Measurements from ENCODE around the gene GALNT6. TPM values are rescaled to one million over a fixed set of nuclear protein-coding genes. Genes with fewer than 3 reads are reported as not detected.

Gene GALNT6
- total and polyA plus RNA-seq, 4 experiments from 2014 or later, result 1.7 to 9.2 (median 3.6) TPM

GRCh38 chr12:51334764-51335163 lies 56.4 kb downstream of the GALNT6 start:
- Mint-ChIP-seq H3K27me3 (no peaks in the 10 kb centered on the region), H3K4me3 (no peak overlapping the region), H3K4me1 (peaks cover 11 to 15% (median 14%) of the 10 kb centered on the region in 4 donors), H3K36me3 (no peaks in the 10 kb centered on the region), H3K27ac (peak overlapping the region in 2 of 7 donors; percentile 55 to 89), H3K9me3 (peaks cover 0 to 2% (median 0%) of the 10 kb centered on the region in 8 donors)
- ChIA-PET CTCF (ENCODE audit: partially characterized antibody) (no interaction called here), POLR2A (ENCODE audit: partially characterized antibody) (interaction anchor here (0.8 to 3.2 kb wide), 2 partner anchors 15 to 33 kb away, joined by 3 to 8 read pairs; no protein-coding TSS in a partner anchor)
- Histone ChIP-seq H3K36me3 (ENCODE audit: insufficient read depth, low read length) (no peaks in the 10 kb centered on the region), H3K27me3 (ENCODE audit: insufficient read depth, low read length) (no peaks in the 10 kb centered on the region), H3K9me3 (ENCODE audit: control insufficient read depth in 1 of 2, low read length in 2 of 2) (no peaks in the 10 kb centered on the region), H3K4me1 (ENCODE audit: insufficient read depth, low read length) (peaks cover 7% of the 10 kb centered on the region), H3K4me3 (ENCODE audit: low read length in 2 of 2) (no peak overlapping the region), H3K27ac (ENCODE audit: low read depth, low read length) (no peak overlapping the region)
- no peak for DNase-seq
- intact Hi-C loops (cut with micrococcal nuclease), result no loop called here

DNA sequence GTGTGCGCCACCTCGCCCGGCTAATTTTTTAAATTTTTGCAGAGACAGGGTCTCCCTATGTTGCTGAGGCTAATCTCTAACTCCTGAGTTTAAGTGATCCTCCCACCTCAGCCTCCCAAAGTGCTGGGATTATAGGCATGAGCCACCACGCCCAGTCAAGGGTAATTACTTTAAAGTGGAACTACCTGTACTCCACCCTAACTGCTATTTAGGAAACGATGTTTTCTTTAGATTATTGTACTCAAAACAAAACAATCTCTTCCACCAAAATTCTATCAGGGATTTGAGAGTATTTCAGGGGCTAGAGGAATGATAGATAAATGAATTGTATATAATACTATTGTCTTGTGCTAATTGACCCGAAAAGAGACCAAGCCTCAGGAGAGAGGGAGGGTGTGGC lies 57.7 kb downstream of the GALNT6 start:
- peak overlapping the region in 3 of 7 donors; percentile 49 to 65 (median 63) for H3K27ac Mint-ChIP-seq
- Histone ChIP-seq H3K36me3 (ENCODE audit: insufficient read depth, low read length) (no peaks in the 10 kb centered on the region), H3K4me3 (ENCODE audit: low read length in 2 of 2) (no peak overlapping the region), H3K9me3 (ENCODE audit: control insufficient read depth in 1 of 2, low read length in 2 of 2) (no peaks in the 10 kb centered on the region), H3K27ac (ENCODE audit: low read depth, low read length) (no peak overlapping the region), H3K4me1 (ENCODE audit: insufficient read depth, low read length) (peaks cover 20% of the 10 kb centered on the region), H3K27me3 (ENCODE audit: insufficient read depth, low read length) (no peaks in the 10 kb centered on the region)
- H3K27me3 Mint-ChIP-seq, result no peaks in the 10 kb centered on the region
- CTCF ChIA-PET (ENCODE audit: partially characterized antibody), result interaction anchor here (1.3 to 4.5 kb wide), 2 partner anchors 7 to 18 kb away, joined by 3 to 37 read pairs; no protein-coding TSS in a partner anchor
- peaks cover 0 to 2% (median 0%) of the 10 kb centered on the region in 8 donors for H3K9me3 Mint-ChIP-seq
- no peak overlapping the region for H3K4me3 Mint-ChIP-seq
- POLR2A ChIA-PET (ENCODE audit: partially characterized antibody), result interaction anchor here (0.5 to 3.2 kb wide), 3 partner anchors 10 to 28 kb away, joined by 5 to 9 read pairs (median 8); partner anchors contain the start of gene BIN2
- H3K4me1 Mint-ChIP-seq, result peaks cover 18 to 27% (median 24%) of the 10 kb centered on the region in 4 donors
- no peaks in the 10 kb centered on the region for H3K36me3 Mint-ChIP-seq
- intact Hi-C loops (cut with micrococcal nuclease), result no loop called here
- no peak for DNase-seq

DNA sequence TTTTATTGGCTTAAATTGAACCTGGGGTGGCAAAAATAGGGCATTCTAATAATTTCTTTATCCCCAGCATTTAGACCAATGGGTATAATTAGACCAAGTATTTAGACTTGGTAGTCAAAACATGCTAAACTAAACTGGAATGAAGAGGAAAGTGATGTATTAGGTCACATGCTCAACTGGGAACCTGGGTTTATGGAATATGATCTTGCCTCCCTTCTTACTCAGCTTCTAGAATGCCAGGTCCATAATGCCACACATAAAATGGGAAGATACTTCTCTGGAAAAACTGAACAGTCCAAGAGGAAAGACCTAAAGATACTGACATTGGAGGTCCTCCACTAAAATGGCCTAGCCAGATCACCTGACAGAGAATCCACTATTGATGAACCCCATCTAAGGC lies 61.0 kb downstream of the GALNT6 start:
- H3K27ac Mint-ChIP-seq, result peak overlapping the region; percentile 88 to 98 (median 92)
- H3K4me1 Mint-ChIP-seq, result peaks cover 38 to 60% (median 50%) of the 10 kb centered on the region in 4 donors
- no peaks in the 10 kb centered on the region for H3K27me3 ChIP-seq (ENCODE audit: insufficient read depth, low read length)

DNA sequence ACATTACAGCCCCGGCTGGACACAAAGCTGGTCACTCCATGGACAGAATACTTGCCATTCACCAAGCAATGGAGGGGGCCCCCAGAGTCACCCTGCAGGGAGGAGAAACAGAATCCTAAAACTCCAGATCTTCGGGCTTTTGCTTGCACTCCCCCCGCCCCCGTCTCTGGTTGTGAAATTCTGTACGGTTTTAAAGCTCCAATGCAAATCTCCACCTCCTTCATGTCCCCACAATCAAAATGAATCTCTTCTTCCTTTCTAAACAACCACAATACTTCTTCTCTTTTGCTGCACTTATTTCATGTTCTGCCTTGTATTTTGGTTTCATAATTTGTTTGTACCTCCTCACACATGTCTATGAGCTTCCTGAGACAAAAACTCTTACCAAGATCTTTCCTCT lies 61.5 kb downstream of the GALNT6 start:
- no peaks in the 10 kb centered on the region for H3K9me3 ChIP-seq (ENCODE audit: control insufficient read depth in 1 of 2, low read length in 2 of 2)
- no peaks in the 10 kb centered on the region for H3K27me3 ChIP-seq (ENCODE audit: insufficient read depth, low read length)
- H3K27me3 Mint-ChIP-seq, result no peaks in the 10 kb centered on the region
- H3K9me3 Mint-ChIP-seq, result no peaks in the 10 kb centered on the region
- POLR2A ChIA-PET (ENCODE audit: partially characterized antibody), result interaction anchor here (0.7 to 5.8 kb wide), 7 partner anchors 10 to 91 kb away, joined by 3 to 37 read pairs (median 3); partner anchors contain the start of genes DAZAP2 and SMAGP
- CTCF ChIA-PET (ENCODE audit: partially characterized antibody), result interaction anchor here (0.9 to 4.5 kb wide), 3 partner anchors 11 to 67 kb away, joined by 3 to 37 read pairs (median 3); no protein-coding TSS in a partner anchor
- no peaks in the 10 kb centered on the region for H3K36me3 ChIP-seq (ENCODE audit: insufficient read depth, low read length)
- H3K27ac ChIP-seq (ENCODE audit: low read depth, low read length), result peak overlapping the region; percentile 50
- peak overlapping the region; percentile 72 to 90 (median 77) for H3K4me3 Mint-ChIP-seq
- intact Hi-C loops (cut with micrococcal nuclease), result loop anchor here (10.0 kb wide), 1 partner anchor 565 kb away; the partner anchor contains the start of gene ATF1
- H3K4me1 Mint-ChIP-seq, result peaks cover 41 to 64% (median 54%) of the 10 kb centered on the region in 4 donors
- H3K27ac Mint-ChIP-seq, result peak overlapping the region; percentile 88 to 98 (median 92)
- no peak overlapping the region for H3K4me3 ChIP-seq (ENCODE audit: low read length in 2 of 2)
- peaks cover 56% of the 10 kb centered on the region for H3K4me1 ChIP-seq (ENCODE audit: insufficient read depth, low read length)
- H3K36me3 Mint-ChIP-seq, result peaks cover 0 to 3% of the 10 kb centered on the region in 2 donors
- peak in 2 of 5 donors; percentile 16 to 21 for DNase-seq

More for the DNA sequence above, 61.0 kb downstream of the GALNT6 start:
- ChIA-PET POLR2A (ENCODE audit: partially characterized antibody) (interaction anchor here (0.7 to 5.8 kb wide), 7 partner anchors 10 to 92 kb away, joined by 3 to 37 read pairs (median 3); partner anchors contain the start of genes DAZAP2 and SMAGP), CTCF (ENCODE audit: partially characterized antibody) (interaction anchor here (0.9 to 4.5 kb wide), 3 partner anchors 11 to 67 kb away, joined by 3 to 37 read pairs (median 3); no protein-coding TSS in a partner anchor)
- H3K4me1 ChIP-seq (ENCODE audit: insufficient read depth, low read length), result peaks cover 53% of the 10 kb centered on the region
- Mint-ChIP-seq H3K9me3 (no peaks in the 10 kb centered on the region), H3K4me3 (peak overlapping the region; percentile 72 to 90 (median 77)), H3K27me3 (no peaks in the 10 kb centered on the region), H3K36me3 (no peaks in the 10 kb centered on the region)
- H3K4me3 ChIP-seq (ENCODE audit: low read length in 2 of 2), result no peak overlapping the region
- intact Hi-C loops (cut with micrococcal nuclease), result no loop called here
- no peak for DNase-seq
- H3K9me3 ChIP-seq (ENCODE audit: control insufficient read depth in 1 of 2, low read length in 2 of 2), result no peaks in the 10 kb centered on the region
- peak overlapping the region; percentile 50 for H3K27ac ChIP-seq (ENCODE audit: low read depth, low read length)
- no peaks in the 10 kb centered on the region for H3K36me3 ChIP-seq (ENCODE audit: insufficient read depth, low read length)

GRCh38 chr12:51328587-51328986 lies 62.6 kb downstream of the GALNT6 start:
- no peaks in the 10 kb centered on the region for H3K36me3 ChIP-seq (ENCODE audit: insufficient read depth, low read length)
- H3K27ac Mint-ChIP-seq, result peak overlapping the region; percentile 29 to 98 (median 88)
- no peaks in the 10 kb centered on the region for H3K27me3 Mint-ChIP-seq
- H3K4me3 ChIP-seq (ENCODE audit: low read length in 2 of 2), result peak overlapping the region in 1 of 2 donors; percentile 4
- H3K9me3 Mint-ChIP-seq, result no peaks in the 10 kb centered on the region
- H3K27me3 ChIP-seq (ENCODE audit: insufficient read depth, low read length), result no peaks in the 10 kb centered on the region
- intact Hi-C loops (cut with micrococcal nuclease), result loop anchor here (10.0 kb wide), 1 partner anchor 564 kb away; the partner anchor contains the start of gene ATF1
- peaks cover 0 to 4% of the 10 kb centered on the region in 2 donors for H3K36me3 Mint-ChIP-seq
- peak overlapping the region; percentile 1 for H3K27ac ChIP-seq (ENCODE audit: low read depth, low read length)
- H3K4me1 ChIP-seq (ENCODE audit: insufficient read depth, low read length), result peaks cover 63% of the 10 kb centered on the region
- CTCF ChIA-PET (ENCODE audit: partially characterized antibody), result interaction anchor here (1.7 to 16.9 kb wide), 2 partner anchors 9 to 12 kb away, joined by 6 to 191 read pairs; no protein-coding TSS in a partner anchor
- H3K4me1 Mint-ChIP-seq, result peaks cover 44 to 74% (median 60%) of the 10 kb centered on the region in 4 donors
- H3K9me3 ChIP-seq (ENCODE audit: control insufficient read depth in 1 of 2, low read length in 2 of 2), result no peaks in the 10 kb centered on the region
- POLR2A ChIA-PET (ENCODE audit: partially characterized antibody), result interaction anchor here (2.1 to 5.8 kb wide), 2 partner anchors 12 to 58 kb away, joined by 6 to 31 read pairs; partner anchors contain the start of gene SMAGP
- DNase-seq, result no peak
- peak overlapping the region in 7 of 8 donors; percentile 51 to 87 (median 76) for H3K4me3 Mint-ChIP-seq

GRCh38 chr12:51326698-51327439 lies 64.3 kb downstream of the GALNT6 start:
- H3K9me3 Mint-ChIP-seq, result no peaks in the 10 kb centered on the region
- no peaks in the 10 kb centered on the region for H3K9me3 ChIP-seq (ENCODE audit: control insufficient read depth in 1 of 2, low read length in 2 of 2)
- H3K4me1 Mint-ChIP-seq, result peaks cover 52 to 91% (median 72%) of the 10 kb centered on the region in 4 donors
- H3K27ac ChIP-seq (ENCODE audit: low read depth, low read length), result peak overlapping the region; percentile 27
- no peaks in the 10 kb centered on the region for H3K27me3 Mint-ChIP-seq
- no peak overlapping the region for H3K4me3 ChIP-seq (ENCODE audit: low read length in 2 of 2)
- peaks cover 66% of the 10 kb centered on the region for H3K4me1 ChIP-seq (ENCODE audit: insufficient read depth, low read length)
- peaks cover 16 to 20% of the 10 kb centered on the region in 2 donors for H3K36me3 Mint-ChIP-seq
- H3K27ac Mint-ChIP-seq, result peak overlapping the region; percentile 77 to 98 (median 94)
- H3K36me3 ChIP-seq (ENCODE audit: insufficient read depth, low read length), result no peaks in the 10 kb centered on the region
- POLR2A ChIA-PET (ENCODE audit: partially characterized antibody), result interaction anchor here (0.6 to 5.8 kb wide), 10 partner anchors 9 to 277 kb away, joined by 3 to 31 read pairs (median 4); partner anchors contain the start of genes DAZAP2 and SMAGP
- intact Hi-C loops (cut with micrococcal nuclease), result loop anchor here (10.0 kb wide), 1 partner anchor 562 kb away; the partner anchor contains the start of gene ATF1
- no peaks in the 10 kb centered on the region for H3K27me3 ChIP-seq (ENCODE audit: insufficient read depth, low read length)
- no peak for DNase-seq
- CTCF ChIA-PET (ENCODE audit: partially characterized antibody), result interaction anchor here (0.9 to 16.9 kb wide), 5 partner anchors 8 to 56 kb away, joined by 3 to 191 read pairs (median 5); partner anchors contain the start of gene SMAGP
- H3K4me3 Mint-ChIP-seq, result peak overlapping the region in 7 of 8 donors; percentile 40 to 74 (median 64)
